NCI-H146 treated with DMSO at 0.1 percent for 48 hours (cell line): ENCODE data around the gene OAS3.
"Not testable (repeated sequence)": the region's sequence is repeated elsewhere in the genome, so short reads cannot be mapped to it uniquely, and the experiment has no call there.

Experiments used
- DNase-seq: peaks from one replicate; lab custom pipeline; 2025; ENCODE audit not compliant: unreplicated experiment; lab: John Stamatoyannopoulos, UW

OAS3 gene

DNA sequence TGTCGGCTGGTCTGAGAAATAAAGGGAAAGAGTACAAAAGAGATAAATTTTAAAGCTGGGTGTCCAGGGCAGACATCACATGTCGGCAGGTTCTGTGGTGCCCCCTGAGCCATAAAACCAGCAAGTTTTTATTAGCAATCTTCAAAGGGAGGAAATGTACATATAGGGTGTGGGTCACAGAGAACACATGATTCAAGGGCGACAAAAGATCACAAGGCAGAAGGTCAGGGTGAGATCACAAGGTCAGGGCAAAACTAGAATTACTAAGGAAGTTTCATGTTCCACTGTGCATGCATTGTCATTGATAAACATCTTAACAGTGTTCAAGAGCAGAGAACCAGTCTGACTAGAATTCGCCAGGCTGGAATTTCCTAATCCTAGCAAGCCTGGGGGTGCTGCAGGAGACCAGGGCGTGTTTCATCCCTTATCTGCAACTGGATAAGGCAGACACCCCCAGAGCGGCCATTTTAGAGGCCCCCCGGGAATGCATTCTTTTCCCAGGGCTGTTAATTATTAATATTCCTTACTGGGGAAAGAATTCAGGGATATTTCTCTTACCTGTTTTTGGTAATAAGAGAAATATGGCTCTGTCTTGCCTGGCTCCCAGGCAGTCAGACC, 11.7 kb upstream of the OAS3 start:
- DNase-seq = not testable (repeated sequence)

DNA sequence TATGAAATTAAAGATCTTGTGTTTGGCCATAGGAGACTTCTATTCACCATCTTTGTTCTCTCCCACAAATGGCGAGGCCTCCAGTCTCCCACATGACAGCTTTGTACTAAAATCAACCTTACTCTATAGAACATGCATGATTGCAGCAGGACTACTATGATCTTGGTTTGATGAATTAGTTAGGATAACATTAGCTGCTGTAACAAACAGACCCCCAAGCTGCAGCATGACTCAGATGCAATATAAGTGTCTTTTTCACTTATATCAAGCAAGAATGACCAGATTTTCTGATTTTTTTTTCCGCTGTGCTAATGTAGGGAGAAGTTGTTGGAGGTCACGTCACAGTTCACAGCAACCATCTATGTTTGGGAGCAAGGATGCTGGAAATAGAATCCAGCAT, 10.8 kb upstream of the OAS3 start:
- no peak for DNase-seq

DNA sequence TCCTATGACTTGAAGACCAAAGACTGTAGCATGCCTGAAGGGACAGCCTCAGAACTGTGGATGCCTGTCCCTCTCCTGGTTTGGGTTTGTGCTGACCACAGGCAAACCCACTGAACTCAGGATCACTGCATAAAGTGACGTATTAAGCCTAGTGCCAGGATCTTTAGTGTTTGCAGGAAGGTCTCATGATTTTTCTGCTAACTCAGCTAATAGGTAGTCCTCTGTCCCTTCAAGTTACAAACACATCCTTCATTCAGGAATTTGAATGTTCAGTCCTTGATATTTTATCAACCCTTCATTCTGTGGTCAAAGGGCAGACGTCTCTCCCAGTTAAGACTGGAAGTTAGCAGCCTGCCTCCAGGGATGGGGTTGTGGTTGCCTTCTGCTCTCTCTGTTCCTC, 10.3 kb upstream of the OAS3 start:
- no peak for DNase-seq

DNA sequence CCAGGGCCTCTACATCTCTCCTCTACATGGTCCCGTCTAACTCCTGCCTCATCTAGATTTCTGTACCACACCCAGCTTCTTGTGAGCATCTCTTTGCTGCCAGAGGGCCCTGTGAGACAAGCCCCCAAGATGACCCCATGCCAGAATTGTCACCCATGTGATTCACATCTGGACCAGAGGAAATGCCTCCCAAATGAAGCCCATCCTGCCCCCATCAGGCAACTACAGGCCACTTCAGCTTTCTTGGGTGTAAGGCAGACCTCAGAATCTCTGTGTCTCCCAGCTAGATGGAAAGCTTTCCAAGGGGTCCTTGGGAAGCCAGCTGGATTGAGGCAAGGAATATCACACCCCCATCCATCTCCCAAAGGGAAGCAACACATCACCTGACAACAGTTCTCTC, 9.3 kb upstream of the OAS3 start:
- DNase-seq = no peak

DNA sequence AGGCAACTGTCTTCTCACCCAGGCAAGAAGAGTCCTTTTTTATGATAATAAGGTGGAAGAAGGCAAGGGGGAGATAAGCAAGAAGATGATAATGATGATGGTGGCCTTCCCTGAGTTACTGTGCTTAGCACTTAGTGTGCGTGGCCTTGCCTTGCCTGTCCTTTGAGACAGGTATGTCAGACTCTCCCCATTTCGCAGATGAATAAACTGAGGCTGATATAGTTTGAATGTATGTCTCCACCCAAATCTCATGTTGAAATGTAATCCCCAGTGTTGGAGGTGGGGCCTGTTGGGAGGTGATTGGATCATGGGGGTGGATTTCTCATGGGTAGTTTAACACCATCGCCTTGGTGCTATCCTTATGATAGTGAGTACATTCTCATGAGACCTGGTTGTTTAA, 8.6 kb upstream of the OAS3 start:
- no peak for DNase-seq

DNA sequence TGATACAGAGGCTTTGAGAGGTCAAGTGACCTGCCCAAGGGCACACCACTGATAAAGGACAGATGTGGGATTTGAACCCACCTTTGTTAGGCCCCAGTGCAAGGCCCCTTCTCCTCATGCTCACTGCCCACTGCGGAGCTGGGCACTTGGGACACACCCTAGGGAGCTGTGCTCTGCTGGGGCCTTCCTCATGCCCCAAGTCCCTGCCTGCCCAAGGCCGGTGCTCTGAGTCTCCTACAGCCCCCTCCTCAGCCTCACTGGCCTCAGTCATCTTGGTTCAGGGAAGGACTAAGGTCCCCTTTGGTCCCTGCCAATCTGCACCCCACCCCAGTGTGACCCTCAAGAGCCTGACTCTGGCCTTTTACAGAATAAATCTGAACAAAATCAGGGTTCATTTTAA, 7.9 kb upstream of the OAS3 start:
- DNase-seq = no peak

DNA sequence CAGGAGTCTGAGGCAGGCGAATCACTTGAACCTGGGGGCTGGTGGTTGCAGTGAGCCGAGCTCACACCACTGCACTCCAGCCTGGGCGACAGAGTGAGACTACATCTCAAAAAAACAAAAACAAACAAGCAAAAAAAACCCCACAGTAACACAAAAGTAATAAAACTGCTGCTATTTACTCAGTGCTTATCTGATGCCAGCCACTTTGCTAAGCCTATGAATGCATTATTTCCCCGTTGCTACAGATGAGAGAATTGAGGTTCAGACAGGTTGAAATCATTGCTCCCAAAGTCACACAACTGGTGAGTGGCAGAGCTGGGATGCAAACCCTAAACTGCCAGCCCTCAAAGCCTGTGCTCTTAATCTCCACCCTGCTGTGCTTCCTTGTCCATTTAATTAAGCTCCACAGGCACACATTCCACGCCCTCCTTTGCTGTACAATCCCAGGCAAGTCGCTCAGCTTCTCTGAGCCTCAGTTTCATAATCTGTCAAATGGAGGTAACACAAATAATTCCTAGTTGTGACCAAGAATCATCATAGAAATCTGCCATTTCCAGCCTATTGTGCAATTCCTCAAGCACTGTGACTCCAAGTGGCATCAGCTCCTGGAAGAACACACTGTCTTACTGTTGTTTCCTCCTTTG, 5.7 kb upstream of the OAS3 start:
- DNase-seq = no peak

DNA sequence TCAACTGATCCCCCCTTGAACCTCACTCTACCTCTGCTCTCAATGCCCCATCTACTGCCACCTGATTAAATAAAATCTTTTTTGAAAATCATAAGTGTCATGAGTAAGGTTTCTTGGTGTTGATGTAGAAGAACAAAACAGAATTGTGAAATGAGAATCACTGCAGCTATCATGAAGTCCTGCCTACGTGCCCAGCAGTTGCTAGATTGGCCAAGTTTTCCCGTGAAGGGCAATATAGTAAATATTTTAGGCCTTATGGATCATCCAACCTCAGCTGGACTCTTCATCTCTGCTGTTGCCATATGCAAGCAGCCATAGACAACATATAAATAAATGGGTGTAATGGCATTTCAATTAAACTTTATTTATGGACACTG, 5.2 kb upstream of the OAS3 start:
- DNase-seq = no peak

DNA sequence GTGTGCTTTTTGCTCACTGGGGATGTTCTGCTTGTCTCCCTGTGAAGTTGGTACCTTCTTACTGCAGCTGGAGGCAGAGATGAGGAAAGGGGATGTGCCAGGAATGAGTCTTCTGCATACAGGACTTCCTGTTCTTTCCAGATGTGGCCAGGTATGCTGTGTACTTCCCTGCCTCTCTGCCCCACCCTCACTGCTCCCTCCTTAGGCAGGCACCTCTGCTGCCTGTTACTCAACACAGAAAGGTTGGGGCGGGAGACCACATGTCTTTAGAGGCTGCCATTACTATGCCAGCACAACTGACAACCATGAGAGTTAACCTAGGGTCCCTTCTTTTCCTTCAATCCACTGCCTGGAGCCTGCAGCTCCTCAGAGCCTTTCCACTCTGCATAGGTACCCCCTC, 2.0 kb upstream of the OAS3 start:
- DNase-seq = no peak

DNA sequence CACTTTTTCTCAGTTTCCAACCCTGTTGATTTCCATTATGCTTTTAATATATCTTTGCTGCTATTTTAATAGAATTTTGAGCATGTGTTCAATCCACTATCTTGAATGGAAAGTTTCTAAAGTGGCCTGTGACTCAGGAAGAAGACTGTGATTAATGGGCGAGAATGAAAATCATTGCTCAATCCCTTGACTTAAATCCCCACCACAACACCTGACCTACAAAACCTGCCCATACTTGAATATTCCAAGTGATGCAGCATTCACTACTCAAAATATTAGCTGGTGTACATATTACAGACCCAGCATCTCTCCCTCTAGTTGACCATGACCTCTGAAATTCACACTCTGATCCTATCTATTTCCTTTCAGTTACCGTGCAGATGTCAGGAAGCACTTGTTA, 1.3 kb upstream of the OAS3 start:
- DNase-seq = no peak

DNA sequence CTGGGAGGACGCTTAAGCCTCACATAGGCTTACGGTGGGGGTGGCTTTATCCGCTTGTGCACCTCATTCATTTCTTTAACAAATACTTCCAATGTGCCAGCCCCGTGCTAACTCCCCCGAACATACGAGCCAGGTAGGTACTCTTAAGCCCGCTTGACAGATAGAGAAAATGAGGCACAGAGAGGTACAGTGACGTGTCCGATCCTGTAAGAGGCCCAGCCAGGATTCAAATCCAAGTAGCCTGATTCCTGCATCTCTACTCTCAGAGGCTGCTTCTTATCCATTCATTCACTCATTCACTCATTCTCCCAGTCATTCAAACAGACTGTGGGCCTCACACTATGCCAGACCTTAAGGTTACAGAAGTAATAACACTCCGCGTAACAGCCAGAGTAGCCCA, 477 bp downstream of the OAS3 start:
- DNase-seq = no peak

DNA sequence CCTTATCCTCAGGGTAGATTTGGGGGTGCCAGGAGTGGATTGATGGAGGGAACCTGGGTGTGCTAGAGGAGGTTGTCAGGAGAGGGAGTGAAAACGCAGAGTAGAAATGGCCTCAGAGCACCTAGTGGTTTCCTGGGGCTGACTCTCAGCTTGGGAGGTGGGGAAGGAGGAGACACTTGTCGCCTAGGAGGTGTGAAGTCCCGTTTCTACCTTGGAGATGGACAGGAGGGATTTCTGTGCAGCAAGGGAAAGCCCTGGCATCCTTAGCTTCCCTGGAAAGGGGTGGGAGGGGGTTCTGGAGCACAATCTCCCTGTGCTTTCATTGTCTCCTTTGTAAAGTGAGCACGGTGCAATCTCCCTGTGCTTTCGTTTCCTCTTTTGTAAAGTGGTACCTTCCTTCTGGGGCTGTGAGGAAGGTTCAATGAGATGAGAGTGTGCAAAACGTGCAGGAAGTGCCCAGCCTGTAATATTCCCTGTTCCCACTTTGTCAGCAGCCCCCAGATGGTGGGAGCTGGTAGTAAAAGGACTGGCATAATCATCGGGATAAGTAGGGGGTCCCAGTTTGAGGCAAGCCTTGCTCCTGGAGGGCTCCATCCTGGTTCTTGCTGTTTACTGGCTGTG, 1.6 kb downstream of the OAS3 start:
- DNase-seq = no peak

DNA sequence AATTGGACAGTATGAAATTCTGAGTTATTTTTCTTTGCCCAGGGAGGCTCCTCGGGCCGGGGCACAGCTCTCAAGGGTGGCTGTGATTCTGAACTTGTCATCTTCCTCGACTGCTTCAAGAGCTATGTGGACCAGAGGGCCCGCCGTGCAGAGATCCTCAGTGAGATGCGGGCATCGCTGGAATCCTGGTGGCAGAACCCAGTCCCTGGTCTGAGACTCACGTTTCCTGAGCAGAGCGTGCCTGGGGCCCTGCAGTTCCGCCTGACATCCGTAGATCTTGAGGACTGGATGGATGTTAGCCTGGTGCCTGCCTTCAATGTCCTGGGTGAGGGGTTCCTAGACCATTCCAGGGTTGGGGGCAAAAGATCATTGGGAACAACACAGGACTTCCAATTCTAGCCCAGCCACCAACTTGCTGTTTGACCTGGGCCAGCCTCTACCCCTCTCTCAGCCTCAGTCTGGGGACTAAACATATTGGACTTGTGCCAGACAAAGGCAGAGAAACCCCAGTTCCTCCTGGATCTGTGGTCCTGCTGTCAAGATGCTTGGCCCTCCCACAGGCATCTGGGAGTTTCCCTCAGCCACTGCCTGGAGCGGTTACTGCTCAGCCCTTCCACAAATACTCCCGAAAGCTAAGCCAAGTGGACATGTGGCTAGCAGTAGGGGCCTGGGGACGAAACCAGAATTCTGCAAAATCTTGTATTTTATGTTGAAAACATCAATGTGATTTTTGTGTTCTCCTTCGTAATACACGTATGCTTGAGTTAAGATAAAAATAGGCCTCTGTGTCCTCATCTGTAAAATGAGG, 3.5 kb downstream of the OAS3 start:
- no peak for DNase-seq

DNA sequence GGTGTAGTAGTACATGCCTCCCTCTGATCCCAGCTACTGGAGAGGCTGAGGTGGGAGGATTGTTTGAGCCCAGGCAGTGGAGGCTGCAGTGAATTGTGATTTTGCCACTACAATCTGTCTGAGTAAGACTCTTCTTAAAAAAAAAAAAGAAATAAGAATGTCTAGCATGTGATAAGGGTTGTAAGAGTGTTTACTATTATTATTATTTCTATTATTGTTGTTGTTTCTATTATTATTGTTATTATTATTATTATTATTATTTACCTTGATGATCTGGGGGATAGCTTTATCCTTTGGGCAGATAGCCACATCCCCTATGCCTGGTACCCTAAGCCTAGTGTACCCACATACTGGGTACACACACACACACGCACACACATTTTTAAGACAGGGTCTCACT, 4.3 kb downstream of the OAS3 start:
- no peak for DNase-seq

DNA sequence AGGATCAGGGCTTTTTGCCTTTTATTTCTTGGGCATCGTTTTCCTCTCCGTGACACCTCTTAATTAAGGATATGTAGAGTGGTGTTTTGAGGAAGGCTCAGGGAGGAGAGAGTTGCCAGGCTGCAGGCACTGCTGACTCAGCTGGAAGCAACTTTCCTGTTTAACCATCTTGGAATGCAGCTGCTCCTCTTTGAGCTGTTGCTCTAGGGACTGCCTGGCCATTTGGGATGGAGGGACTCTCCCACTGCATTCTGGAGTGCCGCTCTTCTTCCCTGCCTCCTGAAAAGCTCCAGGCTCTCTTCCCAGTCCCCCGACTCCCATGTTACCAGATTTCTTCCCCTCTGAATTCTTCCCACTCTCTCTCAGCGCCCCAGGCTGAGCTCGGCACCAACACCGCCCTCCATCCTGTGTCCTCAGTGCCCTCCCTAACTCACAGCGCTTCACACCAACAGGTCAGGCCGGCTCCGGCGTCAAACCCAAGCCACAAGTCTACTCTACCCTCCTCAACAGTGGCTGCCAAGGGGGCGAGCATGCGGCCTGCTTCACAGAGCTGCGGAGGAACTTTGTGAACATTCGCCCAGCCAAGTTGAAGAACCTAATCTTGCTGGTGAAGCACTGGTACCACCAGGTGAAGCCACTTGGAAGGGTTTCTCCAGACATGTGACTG, 5.9 kb downstream of the OAS3 start:
- no peak for DNase-seq

DNA sequence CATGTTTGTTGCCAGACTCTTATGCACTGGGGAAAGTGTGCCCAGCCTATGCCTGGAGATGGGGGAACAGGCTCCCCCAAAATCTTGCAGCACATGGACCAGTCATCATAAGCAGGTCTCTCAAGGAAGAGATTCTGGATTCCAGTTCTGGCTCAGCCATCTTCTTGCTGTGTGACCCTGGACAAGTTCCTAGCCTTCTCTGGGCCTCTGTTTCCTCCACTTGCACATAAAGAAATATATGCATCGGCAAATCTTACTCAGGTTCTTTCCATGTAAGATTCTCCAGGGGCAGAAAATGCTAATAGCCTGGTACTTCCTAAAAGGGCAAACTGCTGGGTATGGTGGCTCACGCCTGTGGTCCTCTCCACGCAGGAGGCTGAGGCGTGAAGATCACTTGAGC, 7.2 kb downstream of the OAS3 start:
- DNase-seq = no peak

DNA sequence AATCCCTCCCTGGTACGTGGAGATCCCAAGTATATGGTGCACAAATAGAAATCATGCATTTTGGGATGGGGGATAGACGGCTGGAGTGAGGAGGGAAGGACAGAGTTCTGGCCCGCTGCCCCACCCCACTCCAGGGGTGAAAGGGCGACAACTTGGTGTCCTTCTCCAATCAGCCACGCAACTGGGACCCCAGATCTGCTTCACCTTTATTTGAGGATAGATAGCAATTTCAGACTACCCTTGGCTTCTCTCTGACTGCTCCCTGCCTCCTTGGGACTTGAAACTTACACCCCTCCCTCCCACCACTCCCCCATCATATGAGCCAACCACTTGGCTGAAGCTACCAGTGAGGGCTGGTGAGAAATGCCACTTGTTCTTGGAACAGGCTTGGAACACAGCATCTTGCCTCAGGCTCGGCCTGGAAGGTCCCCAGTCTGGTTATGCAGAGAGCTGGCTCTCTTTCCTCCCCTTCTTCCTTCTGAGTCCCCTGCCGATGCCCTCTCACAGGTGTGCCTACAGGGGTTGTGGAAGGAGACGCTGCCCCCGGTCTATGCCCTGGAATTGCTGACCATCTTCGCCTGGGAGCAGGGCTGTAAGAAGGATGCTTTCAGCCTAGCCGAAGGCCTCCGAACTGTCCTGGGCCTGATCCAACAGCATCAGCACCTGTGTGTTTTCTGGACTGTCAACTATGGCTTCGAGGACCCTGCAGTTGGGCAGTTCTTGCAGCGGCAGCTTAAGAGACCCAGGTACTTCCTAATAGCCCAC, 8.1 kb downstream of the OAS3 start:
- no peak for DNase-seq

DNA sequence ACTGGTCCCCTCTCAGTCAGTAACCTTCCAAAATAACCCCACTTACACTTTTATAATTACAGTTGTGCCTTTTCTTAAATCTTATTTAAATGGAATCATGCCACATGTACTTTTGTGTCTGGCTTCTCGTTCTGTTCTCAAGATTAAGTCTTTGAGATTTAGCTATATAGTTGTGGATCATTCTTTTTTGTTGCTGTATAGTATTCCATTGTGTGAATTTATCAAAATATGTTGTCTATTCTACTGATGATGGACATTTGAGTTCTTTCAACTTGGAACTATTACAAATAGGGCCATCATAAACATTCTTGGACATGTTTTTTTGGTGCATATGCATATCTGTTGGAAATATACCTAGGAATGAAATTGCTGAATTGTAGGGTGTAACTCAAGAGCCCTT, 9.0 kb downstream of the OAS3 start:
- no peak for DNase-seq

DNA sequence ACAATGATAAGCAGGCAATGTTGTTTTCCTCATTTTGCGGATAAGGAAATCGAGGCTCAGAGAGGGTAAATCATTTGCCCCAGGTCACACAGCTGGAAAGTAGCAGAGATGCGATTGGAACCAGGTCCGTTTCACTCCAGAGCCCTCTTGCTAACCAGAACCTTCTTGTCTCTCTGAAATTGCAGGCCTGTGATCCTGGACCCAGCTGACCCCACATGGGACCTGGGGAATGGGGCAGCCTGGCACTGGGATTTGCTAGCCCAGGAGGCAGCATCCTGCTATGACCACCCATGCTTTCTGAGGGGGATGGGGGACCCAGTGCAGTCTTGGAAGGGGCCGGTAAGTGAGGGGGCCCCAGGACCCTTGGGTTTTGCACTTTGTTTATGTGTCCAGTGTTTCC, 9.5 kb downstream of the OAS3 start:
- DNase-seq = no peak

DNA sequence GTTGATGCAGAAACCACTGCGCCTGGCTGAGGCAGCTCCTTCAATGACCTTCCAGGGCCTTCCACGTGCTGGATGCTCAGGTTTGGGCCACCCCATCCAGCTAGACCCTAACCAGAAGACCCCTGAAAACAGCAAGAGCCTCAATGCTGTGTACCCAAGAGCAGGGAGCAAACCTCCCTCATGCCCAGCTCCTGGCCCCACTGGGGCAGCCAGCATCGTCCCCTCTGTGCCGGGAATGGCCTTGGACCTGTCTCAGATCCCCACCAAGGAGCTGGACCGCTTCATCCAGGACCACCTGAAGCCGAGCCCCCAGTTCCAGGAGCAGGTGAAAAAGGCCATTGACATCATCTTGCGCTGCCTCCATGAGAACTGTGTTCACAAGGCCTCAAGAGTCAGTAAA, 10.5 kb downstream of the OAS3 start:
- DNase-seq = no peak

DNA sequence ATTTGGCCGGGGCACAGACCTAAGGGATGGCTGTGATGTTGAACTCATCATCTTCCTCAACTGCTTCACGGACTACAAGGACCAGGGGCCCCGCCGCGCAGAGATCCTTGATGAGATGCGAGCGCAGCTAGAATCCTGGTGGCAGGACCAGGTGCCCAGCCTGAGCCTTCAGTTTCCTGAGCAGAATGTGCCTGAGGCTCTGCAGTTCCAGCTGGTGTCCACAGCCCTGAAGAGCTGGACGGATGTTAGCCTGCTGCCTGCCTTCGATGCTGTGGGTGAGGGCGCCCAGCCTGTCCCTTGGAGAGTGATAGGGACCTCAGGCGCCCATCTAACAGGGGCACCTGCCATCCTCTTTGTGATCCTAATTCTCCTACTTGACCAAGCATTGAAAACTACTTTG, 12.4 kb downstream of the OAS3 start:
- no peak for DNase-seq
